GM18951 (cell line): ENCODE data around the gene WDR4.
"Not testable (repeated sequence)": the region's sequence is repeated elsewhere in the genome, so short reads cannot be mapped to it uniquely, and the experiment has no call there.

Source experiments
- POLR2A ChIP-seq: IDR thresholded peaks from 4 replicates; pipeline ENCODE4 v1.6.1; 2011; ENCODE audit warnings: mild to moderate bottlenecking; ENCODE audit not compliant: insufficient read length, insufficient read depth; ENCODE audit errors: extremely low read depth
- in situ Hi-C: fragments of 300-500 bp; cut with MboI; formaldehyde crosslinking; loops from one replicate; pipeline ENCODE4 v1.12.0; 2022; ENCODE audit warnings: low sequenced_read_pairs, mixed read lengths, inconsistent platforms; ENCODE audit not compliant: unreplicated experiment

Gene WDR4

GRCh38 chr21:42853621-42854020 lies 25.7 kb downstream of the WDR4 start:
- in situ Hi-C loops, result no loop called here

GRCh38 chr21:42852925-42853570 lies 26.3 kb downstream of the WDR4 start:
- TF ChIP-seq POLR2A, result no peak

More at GRCh38 chr21:42853621-42854020, 25.7 kb downstream of the WDR4 start:
- TF ChIP-seq POLR2A, result no peak

GRCh38 chr21:42851812-42852665 lies 27.3 kb downstream of the WDR4 start:
- in situ Hi-C loops, result no loop called here
- TF ChIP-seq POLR2A, result no peak

More at GRCh38 chr21:42852925-42853570, 26.3 kb downstream of the WDR4 start:
- in situ Hi-C loops, result no loop called here

GRCh38 chr21:42850866-42851391 lies 28.4 kb downstream of the WDR4 start:
- no peak for TF ChIP-seq POLR2A
- in situ Hi-C loops, result no loop called here

GRCh38 chr21:42850463-42850862 lies 28.9 kb downstream of the WDR4 start:
- in situ Hi-C loops, result no loop called here
- no peak for TF ChIP-seq POLR2A

GRCh38 chr21:42849759-42850412 lies 29.5 kb downstream of the WDR4 start:
- no peak for TF ChIP-seq POLR2A
- in situ Hi-C loops, result no loop called here

GRCh38 chr21:42848932-42849758 lies 30.2 kb downstream of the WDR4 start:
- no peak for TF ChIP-seq POLR2A
- in situ Hi-C loops, result no loop called here

- in situ Hi-C loops, result not testable (repeated sequence)
These were observed 31.0 kb downstream of the WDR4 start for GRCh38 chr21:42848144-42848931.

- in situ Hi-C loops, result no loop called here
These were observed 31.6 kb downstream of the WDR4 start for GRCh38 chr21:42847726-42848125.

GRCh38 chr21:42847051-42847707 lies 32.2 kb downstream of the WDR4 start:
- TF ChIP-seq POLR2A, result no peak
- in situ Hi-C loops, result no loop called here

More at GRCh38 chr21:42847726-42848125, 31.6 kb downstream of the WDR4 start:
- no peak for TF ChIP-seq POLR2A

GRCh38 chr21:42846221-42846620 lies 33.1 kb downstream of the WDR4 start:
- in situ Hi-C loops, result no loop called here
- TF ChIP-seq POLR2A, result no peak

GRCh38 chr21:42845296-42845965 lies 33.9 kb downstream of the WDR4 start:
- in situ Hi-C loops, result no loop called here
- no peak for TF ChIP-seq POLR2A
